LHCN-M2 (cell line): ENCODE results near the gene MUC5AC. TPM values are rescaled to one million over a fixed set of nuclear protein-coding genes. Genes with fewer than 3 reads are reported as not detected.

Experiments
- DNase-seq: peaks from one replicate; pipeline ENCODE4 v3.0.0-alpha.2; 2012; ENCODE audit warnings: low read depth
- total RNA-seq: library from RNA; depleted of rRNA; stranded (reverse); fragments of >200 nt; gene quantifications from 2 replicates; pipeline ENCODE4 v1.2.3, GENCODE V29; 2014

MUC5AC gene
- total RNA-seq, 1 experiment from 2014 or later = not detected

DNA sequence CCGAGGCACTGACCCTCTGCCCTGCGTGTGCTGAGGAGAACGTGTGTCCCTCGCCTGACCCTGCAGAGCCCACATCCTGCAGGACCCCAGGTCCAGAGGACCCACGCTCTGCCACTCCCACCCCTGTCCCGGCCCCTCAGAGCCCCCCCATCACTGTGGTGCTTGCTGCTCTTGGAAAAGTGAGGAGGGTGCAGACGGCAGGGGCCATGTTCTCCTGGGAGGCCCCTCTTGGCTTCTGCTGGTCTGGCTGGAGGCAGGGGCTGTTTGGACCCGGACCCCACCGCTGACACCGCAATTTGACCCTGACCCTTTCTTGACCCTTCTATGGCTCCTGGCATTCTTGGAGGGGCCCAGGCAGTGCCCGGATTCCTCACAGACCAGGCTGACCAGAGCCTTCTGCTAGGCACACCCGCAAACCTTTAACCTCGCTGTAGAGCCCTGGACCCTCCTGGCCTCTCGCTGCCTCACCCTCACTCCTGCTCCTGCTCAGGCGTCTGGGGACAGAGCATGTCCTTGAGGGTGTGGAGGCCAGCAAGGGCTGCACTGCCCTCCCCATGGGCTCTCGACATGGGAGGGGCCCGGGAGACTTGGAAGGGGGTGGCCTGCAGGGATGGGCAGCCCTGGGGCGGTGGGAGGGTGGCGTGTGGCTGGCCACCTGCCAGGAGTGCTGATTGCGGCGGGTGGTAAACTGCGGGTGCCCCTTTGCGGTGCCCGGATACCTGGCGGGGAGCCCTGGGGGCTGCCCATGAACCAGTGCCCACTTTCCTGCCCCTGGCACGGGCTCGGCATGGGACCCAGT is 37.0 kb upstream of the MUC5AC start:
- no peak for DNase-seq

DNA sequence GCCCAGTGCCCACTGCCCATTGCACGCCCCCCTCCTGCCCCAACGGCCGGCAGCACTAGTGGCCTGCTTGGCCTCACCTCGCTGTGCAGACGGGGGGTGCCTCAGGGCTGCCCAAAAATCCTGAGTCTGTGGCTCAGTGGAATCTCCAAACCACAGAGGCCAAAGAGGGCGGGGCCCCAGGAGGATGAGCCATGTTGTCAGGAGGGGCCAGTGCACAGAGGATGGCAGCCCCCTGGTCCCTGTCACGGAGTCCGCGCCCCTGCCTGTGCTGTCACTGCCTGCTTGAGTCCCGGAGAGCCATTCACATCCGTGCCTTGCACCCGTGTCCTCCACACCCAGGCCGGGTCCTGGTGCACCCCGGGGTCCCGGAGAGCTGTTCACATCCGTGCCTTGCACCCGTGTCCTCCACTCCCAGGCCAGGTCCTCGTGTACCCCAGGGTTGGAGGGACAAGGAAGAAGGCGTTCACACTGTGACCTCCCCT is 36.4 kb upstream of the MUC5AC start:
- no peak for DNase-seq

DNA sequence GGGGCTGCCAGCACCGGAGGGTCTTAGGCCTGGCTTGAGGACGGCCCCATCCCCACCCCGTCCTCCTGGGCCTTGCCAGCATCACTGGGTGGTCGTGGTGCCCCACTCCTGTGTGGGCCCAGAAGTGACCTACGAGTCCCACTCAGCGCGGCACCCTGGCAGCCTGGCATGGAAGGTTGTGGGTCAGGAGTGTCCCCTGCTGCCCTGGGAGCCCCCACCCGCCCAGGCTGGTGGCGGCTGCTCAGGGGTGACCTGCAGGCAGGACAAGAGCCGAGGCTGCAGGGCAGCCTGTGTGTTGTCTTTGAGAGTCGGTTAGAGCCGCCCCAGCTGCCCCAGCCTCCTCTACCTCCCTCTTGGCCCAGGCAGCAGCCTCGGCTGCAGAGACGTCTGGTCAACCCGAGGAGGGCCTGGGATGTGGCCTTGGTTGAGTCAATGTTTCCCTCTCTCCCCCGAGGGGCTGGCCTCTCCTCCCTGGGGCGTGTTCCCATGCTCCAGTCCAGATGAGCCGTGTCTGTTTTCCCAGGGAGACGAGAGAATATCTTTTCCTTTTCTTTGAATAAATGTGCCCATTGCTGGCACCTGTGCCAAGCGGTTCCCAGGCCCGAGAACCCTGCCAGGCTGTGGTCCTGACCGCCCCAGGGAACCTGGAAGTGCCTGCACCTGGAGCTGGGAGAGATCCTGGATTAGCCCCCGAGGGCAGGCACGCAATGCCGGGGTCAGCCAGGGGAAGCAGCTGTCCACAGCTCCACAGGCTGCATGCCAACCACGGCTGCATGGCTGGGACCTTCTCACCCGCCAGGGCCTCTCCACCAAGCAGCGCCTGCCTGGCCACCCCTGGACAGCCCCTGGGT is 35.7 kb upstream of the MUC5AC start:
- no peak for DNase-seq

DNA sequence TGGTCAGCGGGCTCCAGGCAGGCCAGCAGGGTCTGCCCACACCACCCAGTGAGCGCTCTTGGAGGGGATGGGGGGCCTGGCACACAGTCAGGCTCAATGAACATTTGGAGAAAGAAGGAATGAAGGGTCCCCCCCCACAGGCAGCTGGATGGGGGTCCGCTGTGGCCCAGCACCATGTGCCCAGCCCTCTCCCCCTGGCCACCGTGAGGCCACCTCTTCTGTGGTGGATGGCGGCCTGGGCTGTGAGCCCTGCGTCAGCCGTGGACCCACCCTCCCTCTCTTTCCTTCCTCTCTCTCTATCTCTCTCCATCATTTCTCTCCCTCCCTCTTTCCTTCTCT is 35.1 kb upstream of the MUC5AC start:
- DNase-seq = no peak

DNA sequence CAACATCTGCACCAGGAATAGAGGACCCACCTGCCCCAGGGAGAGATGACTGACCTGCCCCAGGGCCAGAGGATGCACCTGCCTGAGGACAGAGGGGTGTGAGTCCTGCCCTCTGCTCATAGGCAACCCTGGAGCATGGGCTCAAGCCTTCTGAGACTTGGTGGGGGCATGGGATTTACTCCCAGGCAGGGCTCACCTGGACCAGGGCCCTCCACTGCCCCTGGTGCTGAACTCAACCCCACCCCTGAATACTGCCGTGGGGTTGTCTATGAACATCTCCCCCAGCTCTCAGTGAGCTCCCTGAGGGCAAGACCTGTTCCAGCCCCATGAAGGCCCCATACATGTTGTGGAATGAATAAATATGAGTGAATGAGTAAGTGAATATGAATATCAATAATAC is 33.8 kb upstream of the MUC5AC start:
- no peak for DNase-seq

DNA sequence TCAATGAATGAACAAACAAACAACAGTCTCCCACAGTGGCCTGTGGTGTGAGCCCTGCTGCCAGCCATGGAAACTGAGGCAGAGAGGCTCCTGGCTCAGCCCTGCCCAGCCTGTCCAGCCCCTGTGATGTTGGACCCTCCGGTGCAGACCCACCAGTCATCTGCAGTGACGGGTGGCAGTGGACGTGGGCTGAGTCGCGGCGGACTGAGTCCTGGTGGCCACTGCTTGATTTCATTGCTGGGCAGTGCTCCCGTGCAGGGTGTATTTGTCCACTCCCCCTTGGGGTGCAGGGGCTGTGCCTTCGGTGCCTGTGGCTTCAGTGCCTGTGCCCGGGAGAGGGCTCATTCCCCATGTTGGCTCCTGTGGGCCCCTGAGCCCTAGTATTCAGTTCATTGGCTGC is 31.9 kb upstream of the MUC5AC start:
- no peak for DNase-seq

DNA sequence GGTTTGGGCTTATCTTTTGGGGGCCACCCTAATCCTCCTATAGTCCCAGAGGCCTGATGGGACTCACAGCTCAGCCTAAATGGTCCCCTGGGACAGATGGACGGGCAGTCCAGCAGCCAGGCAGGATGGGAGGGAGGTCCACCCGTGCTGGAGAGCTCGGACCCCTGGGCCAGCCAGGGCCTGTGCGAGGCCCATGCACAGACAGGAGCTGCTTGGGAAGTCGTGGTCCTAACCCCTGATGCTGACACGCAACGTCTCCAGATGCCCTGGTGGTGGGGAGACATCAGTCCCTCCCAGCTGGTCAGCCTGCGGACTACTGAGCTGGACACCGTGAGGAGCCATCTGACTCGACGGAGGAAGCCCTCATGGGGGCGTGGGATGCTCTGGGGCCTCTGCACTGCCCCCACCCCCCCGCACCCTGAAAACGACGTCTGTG is 31.2 kb upstream of the MUC5AC start:
- no peak for DNase-seq

DNA sequence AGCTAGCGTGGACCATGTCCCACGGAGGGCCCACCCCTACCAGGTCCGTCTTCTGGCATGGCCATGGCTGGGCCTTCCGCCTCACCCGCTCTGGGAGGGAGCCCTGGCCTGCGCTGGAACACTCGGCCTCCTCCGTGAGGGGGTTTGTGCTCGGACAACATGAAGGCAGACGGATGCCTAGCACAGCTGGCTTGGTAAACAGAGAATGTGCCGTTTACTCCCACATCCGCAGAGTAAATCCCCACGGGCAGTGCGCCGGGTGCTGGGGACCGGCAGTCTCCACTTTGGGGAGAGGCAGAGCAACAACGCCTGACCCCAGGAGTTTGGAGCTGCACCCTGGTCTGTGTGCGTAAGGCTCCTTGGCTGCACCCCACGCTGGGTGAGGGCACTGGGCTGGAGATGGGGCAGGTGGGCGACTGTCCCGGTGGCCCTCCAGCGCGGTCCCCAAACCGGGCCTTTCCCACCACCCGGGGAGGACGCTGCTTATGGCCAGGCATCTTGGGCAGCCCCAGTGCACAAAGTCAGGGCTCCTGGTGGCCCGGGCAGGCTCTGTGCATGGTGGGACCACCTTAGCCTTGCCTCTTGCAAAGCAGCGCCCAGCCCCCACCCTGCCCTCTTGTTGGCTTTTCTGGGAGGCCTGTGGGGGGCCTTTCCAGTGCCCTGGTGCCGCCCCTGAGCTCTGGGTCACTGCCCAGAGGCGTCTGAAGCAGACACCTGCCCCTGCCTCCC is 30.7 kb upstream of the MUC5AC start:
- DNase-seq = no peak

DNA sequence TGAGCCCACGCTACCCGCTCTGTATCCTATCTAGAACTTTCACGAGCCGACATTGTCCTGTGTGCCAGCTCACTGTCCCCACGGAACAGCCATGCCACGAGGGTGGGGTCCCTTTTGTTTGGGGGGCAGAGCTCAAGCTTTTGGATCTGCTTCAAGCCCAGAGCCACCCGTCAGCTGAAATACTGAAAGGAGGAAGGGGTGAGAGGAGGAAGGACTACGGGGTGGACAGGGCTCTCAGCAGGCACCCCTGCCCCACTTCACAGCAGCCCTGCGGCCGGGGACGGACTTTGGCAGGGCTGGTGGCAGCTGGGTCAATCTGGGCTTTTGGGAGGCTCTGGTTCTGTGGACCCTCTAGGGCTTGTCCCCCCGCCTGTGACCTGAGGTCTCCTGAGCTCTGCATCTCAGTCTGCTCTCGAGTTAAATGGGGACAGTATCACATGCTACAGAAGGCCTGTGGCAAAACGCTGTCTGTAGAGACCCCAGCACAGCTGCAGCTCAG is 30.0 kb upstream of the MUC5AC start:
- no peak for DNase-seq

DNA sequence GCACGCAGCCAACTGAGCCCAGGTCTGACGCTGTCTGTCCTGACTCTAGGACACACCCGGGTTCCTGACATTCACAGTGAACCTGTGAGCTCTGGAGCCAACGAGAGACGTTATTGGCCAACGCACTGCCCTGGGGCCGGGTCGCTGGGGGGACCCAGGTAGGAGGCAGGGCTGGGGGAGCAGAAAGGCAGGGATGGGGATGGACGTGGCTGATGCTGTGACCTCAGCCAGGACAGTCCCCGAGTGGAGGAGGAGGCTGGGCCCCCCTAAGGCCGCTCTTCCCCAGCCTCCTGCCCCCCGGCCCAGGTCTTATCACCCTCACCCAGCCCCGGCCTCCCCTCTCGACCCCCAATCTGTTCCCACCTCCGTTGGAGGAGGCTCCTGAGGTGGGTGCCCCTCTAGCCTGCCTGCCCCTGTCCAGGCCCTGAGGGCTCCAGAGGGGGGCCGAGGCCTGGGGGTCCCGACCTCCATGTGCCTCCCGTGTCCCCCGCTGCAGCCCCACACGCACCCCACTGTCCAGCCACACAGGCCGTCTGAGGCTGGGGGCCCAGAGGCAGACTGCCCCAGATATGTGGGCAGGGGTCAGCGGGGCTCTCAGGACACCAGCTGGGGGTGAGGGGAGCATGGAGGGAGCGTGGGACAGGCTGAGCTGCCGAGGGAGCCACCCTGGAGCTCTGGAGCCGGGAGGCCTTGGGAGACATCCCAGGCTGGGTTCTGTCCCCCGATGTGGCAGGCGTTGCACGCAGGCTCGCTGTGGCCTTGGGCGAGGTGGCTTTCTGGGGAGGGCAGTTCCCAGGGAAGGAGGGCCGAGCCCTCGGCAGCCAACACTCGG is 29.2 kb upstream of the MUC5AC start:
- no peak for DNase-seq

DNA sequence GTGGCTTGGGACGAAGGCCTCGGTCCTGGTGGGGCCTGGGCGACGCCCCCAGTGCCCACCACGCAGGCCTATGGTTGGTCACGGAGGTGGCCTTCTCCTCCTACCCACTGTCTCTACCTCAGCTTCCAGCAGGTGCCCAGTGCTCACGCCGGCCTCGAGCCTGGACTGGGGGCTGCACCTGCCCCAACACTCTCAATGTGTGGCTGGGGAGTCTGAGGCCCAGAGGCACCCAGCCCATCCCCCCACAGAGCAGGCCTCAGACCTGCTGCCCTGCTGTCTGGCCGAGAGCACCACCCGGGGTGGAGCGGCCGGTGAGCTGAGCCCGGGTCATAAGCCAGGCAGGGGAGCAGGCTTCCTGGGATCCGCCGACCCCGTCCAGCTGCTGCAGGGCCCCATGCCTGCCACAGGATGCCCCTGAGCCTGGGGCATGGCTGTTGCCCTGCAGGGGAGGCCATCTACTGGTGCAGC is 28.6 kb upstream of the MUC5AC start:
- no peak for DNase-seq

DNA sequence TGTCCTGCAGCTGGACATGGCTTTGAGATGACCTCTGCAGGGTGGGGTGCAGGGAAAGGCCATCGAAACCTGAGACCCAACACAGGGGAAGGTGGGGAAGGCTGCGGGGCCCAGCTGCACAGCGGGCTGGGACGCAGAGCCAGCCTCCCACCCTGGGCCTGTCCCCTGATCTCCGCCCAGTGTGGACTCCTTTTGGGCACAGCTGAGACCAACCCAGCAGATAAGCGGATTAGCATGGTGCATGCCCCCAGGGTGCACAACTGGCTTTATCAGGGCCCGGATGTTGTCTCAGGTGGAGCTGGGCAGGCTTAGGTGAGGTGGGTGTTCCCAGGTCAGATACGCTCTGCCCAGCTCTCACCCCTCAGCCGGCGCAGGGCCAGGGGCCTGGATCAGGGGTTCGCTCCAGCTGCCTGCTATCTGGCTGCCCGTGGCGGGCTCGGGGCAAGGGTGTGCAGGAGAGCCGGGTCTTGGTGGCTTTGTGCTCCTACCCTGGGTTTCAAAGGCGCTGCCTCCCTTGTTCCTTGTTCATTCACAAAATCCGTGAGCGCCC is 28.1 kb upstream of the MUC5AC start:
- no peak for DNase-seq

DNA sequence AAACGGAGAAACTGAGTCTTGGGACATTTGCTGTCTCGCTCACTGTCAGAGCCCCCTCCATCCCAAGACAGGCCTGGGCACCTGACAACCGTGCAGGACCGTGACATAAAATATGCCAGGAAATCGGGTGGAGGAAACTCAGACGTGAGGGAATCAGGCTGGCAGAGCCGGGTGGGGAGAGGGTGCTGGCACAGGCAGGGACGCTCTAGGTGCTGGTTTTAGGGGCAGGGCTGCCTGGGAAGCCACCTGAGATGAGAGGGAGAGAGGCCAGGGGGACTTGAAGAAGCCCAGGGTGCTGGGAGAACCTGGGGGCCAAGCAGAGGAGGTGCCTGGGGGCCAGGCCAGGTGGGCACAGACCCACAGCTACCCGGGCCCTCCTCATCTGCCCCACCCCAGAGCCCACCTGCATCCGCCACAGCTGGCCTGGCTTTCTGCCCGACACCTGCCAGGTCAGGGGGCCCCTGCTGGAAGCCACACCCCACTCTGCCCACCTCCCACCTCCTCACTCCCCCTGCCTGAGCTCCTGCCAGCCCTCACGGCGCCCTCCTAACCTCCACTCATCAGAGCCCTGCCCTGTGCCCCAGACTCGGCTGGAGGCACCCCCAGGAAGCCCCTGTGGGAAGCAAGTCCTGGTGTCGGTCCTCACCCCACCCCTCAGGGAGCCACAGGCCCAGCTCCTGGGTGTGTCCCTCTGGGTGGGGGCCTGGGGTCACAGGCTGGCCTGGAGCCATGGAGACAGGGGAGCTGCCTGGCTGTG is 27.3 kb upstream of the MUC5AC start:
- no peak for DNase-seq

DNA sequence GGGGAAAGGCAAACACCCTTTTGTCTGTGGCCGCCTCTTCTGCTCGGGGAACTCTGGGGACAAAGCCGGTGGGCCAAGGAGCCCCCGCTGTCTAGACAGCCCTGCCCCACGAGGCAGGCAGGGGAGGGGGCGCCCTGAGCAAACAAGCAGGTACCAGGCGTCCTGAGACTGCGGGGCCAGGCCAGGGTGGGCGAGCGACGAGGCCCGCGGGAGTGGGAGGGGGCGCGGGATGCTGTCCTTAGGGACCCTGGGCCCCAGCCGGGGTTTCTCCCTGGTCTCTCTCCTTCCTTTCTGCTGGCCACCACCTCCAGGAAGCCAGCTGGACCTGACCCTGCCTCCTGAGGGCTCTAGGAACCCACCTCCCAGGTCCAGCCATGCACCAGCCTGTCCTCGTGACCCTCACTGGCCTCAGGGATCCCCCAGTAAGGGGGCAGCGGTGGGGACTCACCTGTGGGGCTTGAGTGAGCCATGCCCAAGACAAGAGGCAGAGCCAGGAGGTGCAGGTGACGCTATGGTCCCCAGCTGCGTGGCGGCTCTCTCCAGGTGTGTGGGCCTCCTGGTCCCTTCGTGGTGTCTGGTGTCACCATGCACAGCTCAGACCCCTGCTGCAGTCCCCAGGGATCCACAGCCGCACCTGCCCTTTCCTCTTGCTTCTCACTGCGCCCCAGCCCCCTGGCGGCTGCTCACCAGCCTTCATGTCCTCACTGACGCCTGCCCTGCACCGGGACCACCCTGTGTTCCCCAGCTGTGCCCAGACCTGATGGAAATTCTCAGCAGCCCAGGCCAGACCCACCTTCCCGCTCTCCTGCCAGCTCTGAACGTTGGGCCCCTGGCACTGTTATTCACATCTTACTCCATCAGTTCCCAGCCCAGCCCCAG is 26.5 kb upstream of the MUC5AC start:
- DNase-seq = no peak

DNA sequence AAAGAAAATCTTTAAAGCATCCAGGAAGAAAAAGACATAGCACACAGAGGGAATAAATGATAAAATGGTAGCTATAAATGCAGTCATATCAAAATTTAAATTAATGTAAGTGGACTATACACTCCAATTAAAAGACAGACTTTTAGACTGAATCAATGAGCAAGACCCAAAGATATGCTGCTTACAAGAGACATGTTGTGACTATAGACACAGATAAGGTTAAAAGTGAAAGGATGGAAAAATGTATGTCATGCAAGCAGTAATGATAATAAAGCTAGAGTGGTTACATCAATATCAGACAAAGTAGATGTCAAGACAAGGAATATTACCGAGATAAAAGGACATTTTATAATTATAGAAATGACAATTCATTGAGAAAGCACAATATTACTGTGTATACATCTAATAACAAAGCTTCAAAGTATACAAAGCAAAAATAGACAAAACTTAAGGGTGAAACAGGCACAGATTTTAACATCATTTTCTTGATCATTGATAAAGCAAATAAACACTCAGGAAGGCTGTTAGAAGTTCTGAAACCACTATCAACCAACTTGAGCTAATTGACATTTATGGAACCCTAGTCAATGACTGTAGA is 22.8 kb upstream of the MUC5AC start:
- DNase-seq = no peak

DNA sequence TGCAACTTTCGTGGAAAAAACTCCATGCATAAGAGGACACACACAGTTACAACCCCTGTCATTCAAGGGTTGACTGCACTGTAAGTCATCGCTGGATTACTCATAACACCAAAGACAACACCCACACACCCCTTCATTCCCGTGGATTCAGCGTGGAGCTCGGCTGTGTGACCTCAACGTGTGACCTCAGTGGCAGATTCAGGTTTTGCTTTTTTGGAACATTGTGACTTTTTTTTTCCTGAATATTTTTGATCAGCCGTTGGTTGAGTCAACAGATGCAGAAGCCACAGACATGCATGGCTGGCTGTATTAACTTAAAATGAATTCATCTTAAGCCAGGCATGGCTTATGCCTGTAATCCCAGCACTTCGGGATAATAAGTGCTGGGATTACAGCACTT is 19.7 kb upstream of the MUC5AC start:
- peak; percentile 74 for DNase-seq

DNA sequence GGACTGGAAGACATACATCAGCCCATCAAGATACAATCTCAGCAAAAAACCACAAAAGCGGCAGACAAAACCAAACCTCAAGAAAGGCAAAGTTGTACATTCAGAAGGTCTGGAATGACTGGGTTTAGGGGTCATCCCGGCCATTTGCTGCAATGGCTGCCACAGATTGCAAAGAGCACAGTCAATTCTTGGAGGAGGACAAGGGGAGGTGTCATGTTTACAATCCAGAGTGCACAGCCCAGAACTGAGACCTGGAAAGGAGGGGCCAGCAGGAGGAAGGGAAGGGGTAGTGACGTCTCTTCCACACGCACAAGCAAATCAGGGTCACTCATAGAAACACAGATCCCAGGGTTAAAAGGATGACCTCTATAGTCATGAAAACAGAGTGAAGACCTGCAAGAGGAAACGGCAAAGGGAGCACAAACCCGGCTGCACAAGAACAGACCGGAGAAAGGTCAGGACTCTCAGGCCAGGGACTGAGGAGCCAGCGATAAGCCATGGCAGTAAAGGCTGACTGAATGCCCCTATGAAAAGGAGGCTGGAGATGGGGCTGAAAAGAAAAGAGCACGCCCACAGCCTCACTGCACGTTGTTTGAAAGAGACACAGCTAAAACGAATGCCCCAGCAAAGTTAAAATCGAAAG is 18.2 kb upstream of the MUC5AC start:
- no peak for DNase-seq
